GM18517 (cell line): ENCODE data around the gene MSANTD3.

ENCODE experiments used
- ATAC-seq: cut with Tn5 transposase; IDR thresholded peaks from one replicate; pipeline ENCODE4 v1.9.1; 2021; ENCODE audit warnings: mild to moderate bottlenecking, moderate library complexity; ENCODE audit not compliant: unreplicated experiment

MSANTD3 gene

GRCh38 chr9:100457517-100457916 lies 30.6 kb downstream of the MSANTD3 start:
- no peak for ATAC-seq

GRCh38 chr9:100459963-100460362 lies 33.0 kb downstream of the MSANTD3 start:
- ATAC-seq = no peak

DNA sequence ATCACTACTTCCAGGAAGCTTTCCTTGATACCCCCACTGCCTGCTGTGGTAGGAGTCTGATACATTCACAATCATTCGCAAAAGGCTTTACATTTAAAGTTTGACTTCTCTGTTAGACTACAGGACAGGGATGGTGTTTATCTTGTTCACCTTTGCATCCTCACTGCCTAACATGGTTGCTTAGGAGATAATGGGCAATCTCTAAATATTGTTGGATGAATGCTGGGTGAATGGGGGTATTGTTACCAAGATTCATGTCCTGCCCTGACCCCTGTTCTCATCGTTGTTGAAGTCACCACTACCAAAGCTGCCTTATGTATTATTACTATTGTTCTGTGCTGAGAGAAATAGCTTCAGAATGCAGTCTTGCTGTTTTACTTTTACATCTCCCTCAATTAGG lies 38.3 kb downstream of the MSANTD3 start:
- no peak for ATAC-seq

- no peak for ATAC-seq
These were observed 38.8 kb downstream of the MSANTD3 start for GRCh38 chr9:100465761-100466160.

GRCh38 chr9:100466171-100466828 lies 39.4 kb downstream of the MSANTD3 start:
- ATAC-seq = no peak

DNA sequence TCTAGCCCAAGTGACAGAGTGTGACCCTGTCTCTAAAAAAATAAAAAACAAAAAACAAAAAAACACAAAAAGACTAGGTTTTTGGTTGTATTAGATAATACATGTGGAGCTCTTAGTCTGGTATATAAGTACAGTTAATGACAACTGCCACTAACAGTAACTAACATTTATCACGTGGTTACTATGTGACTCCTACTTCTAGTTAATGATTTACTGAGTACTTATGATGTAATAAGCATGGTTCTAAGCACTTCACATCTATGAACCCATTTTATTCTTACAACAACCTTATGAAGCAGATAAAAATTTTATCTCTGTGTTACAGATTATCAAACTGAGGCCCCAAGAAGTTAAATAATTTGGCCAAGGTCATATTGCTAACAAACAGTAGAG lies 39.9 kb downstream of the MSANTD3 start:
- peak; percentile 62 for ATAC-seq

DNA sequence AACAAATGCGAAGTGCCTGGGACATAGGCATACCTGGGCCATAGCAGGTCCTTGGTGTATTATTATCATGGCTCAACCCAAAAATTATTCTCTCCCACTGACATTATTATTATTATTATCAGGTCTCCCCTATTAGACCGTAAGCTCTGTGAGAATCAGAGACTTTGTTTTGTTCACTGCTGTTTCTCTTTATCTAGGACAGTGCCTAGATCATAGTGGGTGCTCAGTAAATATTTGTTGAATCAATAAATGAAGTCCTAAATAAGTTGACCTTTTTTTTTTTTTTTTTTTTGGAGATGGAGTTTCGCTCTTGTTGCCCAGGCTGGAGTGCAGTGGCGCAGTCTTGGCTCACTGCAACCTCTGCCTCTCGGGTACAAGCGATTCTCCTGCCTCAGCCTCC lies 41.1 kb downstream of the MSANTD3 start:
- ATAC-seq = no peak

GRCh38 chr9:100472268-100472667 lies 45.3 kb downstream of the MSANTD3 start:
- ATAC-seq = no peak

GRCh38 chr9:100472788-100473275 lies 45.9 kb downstream of the MSANTD3 start, which contains the start of gene TMEFF1:
Gene TMEFF1 (plus strand): TSS chr9:100473149. CDS start chr9:100473545, 396 bp downstream.
- ATAC-seq = no peak

DNA sequence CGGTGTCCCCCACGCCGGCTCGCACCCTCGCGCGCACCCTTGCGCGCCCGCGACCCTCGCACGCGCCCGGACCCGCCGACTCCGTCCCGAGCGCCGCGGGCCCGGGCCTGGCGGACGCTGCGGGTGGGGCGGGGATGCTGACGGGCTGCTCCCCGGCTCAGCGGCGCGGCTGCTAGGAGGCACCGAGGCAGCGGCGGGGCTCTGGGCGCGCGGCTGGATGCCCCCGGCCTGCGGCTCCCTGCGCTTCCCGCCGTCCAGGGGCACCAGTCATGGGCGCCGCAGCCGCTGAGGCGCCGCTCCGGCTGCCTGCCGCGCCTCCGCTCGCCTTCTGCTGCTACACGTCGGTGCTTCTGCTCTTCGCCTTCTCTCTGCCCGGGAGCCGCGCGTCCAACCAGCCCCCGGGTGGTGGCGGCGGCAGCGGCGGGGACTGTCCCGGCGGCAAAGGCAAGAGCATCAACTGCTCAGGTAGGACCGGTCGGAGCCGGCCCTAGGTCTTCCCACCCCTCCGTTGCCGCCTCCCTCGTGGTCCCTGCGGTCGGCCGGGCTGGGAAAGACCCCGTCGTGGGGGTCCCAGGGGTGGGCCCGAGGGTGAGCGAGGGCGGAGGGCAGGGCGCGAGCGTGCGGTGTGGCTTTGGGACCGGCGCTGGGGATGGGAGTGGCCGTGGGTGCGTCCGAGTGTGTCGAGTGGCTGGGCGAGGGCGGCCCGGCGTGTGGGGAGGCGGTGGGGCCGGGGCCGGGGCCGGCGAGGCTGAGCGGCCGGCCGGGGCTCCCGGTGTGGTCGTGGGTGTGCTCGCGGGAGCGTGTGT lies 46.5 kb downstream of the MSANTD3 start:
- peak; percentile 61 for ATAC-seq

DNA sequence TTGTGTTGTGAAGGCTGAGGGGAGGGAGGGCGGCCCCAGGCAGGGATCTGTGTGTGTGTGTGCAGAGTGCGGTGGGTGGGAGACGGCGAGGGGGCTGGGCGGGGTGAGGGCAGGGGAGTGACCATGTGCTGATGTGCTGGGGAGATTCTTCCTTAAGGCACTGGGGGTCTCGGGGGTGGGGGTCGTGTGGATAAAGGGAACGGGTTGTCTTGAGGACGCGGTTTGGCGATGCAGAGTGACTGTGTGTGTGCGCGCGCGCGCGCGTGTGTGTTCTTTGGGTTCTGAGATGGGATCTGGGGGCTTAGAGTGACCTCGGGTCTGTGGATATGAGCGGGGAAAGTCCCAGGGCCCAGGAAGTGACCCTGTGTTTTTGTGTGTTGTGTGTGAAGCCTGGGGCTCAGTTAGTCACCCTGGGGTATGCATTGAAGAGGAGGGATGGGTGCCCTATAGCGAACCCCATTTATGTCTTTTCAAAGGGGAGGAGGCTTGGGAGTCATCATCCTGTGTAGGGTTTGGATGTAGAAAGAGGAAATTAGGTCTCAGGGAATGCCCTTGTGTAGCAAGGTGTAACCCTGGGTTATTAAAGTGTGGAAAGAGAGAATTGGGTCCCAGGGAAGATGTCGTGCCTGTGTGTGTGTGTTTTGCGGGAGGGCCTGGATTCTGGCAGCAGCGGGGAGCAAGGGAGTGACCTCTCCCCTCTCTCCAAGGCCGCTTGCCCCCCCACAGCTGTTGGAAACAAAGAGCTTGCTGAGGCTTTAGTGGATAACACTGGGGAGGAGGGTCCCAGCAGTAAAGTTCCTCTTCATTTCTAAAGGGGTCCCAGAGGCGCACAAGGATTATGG lies 47.4 kb downstream of the MSANTD3 start:
- no peak for ATAC-seq

DNA sequence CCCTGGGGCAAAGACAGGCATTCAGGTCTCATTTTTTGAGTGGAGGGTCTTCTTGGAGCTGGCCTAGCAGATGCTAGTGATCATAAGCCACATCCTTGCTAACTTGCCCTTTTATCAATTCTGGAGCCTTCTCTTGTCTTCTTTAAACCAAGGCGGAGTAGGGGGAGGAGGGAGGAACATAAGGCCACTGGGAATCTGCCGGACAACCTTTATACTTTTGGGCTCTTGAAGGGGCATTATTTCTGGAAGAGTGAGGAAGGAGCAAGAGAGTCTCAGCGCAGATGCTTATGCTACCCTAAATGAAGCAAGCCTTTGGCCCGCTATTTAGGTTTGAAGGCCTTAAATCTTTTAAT lies 48.0 kb downstream of the MSANTD3 start:
- no peak for ATAC-seq

DNA sequence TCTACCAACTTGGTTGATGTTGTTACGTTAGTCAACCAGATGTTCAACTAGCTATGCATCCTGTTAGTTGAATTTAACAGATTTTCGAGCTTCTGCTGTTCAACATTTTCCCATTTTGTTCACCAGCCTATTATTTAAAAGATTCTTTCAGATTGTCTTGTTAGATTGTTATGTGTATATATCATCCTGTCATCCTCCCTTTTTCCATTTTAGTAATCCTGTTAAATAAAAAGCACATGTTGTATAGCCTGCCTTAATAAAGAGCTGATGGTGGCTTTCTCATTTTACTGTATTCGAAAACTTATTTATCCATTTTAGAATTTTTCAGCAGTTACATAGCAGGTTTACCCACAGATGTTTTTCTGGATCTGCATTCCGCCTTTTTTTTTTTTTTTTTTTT lies 50.3 kb downstream of the MSANTD3 start:
- no peak for ATAC-seq

- no peak for ATAC-seq
These were observed 51.2 kb downstream of the MSANTD3 start for GRCh38 chr9:100478192-100478591.

DNA sequence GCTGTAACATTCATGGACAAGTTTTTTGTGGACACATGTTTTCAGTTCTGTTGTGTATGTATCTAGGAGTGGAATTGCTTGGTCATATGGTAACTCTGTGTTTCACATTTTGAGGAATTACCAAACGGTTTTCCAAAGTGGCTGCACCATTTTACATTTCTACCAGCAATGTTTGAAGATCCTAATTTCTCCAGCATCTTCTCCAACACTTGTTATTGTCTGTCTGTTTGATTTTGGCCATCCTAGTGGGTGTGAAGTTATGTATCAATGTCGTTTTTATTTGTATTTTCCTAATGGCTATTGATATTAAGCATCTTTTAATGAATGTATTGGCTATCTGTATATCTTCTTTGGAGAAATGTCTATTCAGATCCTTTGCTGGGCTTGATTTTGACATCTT lies 52.9 kb downstream of the MSANTD3 start:
- no peak for ATAC-seq

- ATAC-seq = no peak
These were observed 58.3 kb downstream of the MSANTD3 start for GRCh38 chr9:100485196-100485595.

DNA sequence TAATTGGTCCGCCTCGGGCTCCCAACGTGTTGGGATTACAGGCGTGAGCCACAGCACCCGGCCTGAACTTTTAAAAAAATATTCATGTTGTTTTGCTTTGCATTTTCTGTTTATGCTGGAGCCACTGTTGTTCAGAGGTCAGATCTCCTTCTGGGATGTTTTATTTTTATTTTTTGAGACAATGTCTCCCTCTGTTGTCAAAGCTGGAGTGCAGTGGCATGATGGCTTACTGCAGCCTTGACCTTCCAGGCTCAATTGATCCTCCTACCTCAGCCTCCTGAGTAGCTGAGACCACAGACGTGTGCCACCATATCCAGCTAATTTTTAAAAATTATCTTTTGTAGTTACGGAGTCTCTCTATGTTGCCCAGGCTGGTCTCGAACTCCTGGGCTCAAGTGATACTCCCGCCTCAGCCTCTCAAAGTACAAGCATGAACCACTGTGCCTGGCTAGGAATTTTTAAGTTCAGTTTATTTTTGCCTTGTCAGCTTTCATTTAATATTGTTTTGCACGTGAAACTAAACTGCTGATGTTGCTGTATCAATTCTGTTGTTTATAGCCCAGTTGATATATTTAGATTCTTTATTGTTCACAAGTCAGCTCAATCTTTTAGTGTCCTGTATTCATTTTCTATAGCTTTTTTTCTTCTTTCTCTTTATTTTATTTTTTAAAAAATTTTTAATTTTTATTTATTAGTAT lies 59.7 kb downstream of the MSANTD3 start:
- ATAC-seq = no peak

DNA sequence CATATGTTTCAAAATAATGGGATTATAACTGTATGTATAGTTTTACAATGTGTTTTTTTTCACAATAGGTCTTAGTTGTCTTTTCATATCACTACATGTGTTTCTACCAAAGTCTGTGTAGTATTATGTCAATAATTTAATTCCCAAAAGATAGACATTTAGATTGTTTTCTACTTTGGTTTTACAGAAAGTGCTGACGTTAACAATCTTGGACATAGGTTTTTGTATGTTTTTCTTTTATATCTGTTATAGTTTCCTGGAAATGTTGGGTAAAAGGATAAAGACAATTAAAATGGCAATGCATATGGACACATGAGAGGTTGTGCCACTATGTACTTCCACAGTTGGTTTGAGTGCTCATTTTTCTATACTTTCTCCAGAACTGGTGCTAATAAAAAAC lies 61.2 kb downstream of the MSANTD3 start:
- no peak for ATAC-seq

DNA sequence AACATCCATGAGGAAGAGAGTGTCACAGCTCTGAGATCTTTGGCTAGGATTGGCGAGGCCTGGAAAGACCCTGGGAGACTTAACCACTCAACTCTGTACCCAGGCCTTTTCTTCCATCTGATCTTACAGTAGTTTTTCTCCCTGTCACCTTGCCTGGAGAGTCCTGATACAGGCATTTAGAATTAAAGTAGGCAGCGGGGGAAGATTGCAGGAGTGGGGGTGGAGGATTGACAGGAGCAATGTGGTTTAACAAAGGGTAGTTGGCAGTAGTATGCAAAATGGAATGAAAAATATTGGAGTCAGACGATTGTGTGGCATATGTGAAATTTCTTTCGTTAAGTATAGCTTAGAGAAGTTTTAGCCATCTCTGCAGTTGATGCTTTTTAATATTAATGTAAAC lies 62.9 kb downstream of the MSANTD3 start:
- ATAC-seq = no peak

DNA sequence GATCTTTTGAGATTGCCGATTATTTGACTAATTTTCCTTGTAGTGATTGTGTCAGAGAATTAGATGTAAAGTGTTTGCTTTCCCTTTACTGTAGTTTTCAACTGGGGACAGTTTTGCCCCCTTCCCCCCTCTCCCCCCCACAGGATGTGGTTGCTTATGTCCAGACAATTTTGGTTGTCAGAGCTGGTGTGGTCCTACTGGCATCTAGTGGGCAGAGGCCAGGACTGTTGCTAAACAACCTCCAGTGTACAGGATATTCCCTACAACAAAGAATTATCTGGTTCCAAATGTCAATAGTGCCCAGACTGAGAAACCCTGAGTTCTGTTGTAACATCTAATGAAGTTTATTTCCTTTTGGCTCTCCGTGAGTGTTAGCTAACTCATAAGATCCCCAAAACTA lies 66.0 kb downstream of the MSANTD3 start:
- ATAC-seq = no peak

- ATAC-seq = no peak
These were observed 71.6 kb downstream of the MSANTD3 start for GRCh38 chr9:100498592-100498991.
